GM18519 (cell line): ENCODE results near the gene KAZN.

Experiments used
- ATAC-seq: cut with Tn5 transposase; IDR thresholded peaks from one replicate; pipeline ENCODE4 v1.9.1; 2021; ENCODE audit warnings: mild to moderate bottlenecking, moderate library complexity; ENCODE audit not compliant: unreplicated experiment, low FRiP score

KAZN gene

GRCh38 chr1:14667651-14667984 lies 69.1 kb downstream of the KAZN start:
- no peak for ATAC-seq

GRCh38 chr1:14668538-14668937 lies 70.1 kb downstream of the KAZN start:
- no peak for ATAC-seq

GRCh38 chr1:14672005-14672404 lies 73.5 kb downstream of the KAZN start:
- no peak for ATAC-seq

- no peak for ATAC-seq
Observed at GRCh38 chr1:14674030-14674429, 75.5 kb downstream of the KAZN start.

GRCh38 chr1:14676400-14676799 lies 77.9 kb downstream of the KAZN start:
- no peak for ATAC-seq

- no peak for ATAC-seq
Observed at GRCh38 chr1:14677292-14677971, 78.9 kb downstream of the KAZN start.

GRCh38 chr1:14678011-14678638 lies 79.6 kb downstream of the KAZN start:
- ATAC-seq = no peak

GRCh38 chr1:14679027-14679688 lies 80.7 kb downstream of the KAZN start:
- no peak for ATAC-seq

GRCh38 chr1:14681182-14681581 lies 82.7 kb downstream of the KAZN start:
- ATAC-seq = no peak

GRCh38 chr1:14682941-14683621 lies 84.6 kb downstream of the KAZN start:
- ATAC-seq = no peak

GRCh38 chr1:14685078-14685477 lies 86.6 kb downstream of the KAZN start:
- no peak for ATAC-seq

- no peak for ATAC-seq
Observed at GRCh38 chr1:14686701-14687100, 88.2 kb downstream of the KAZN start.

GRCh38 chr1:14687147-14687546 lies 88.7 kb downstream of the KAZN start:
- no peak for ATAC-seq

- no peak for ATAC-seq
Observed at GRCh38 chr1:14689996-14690615, 91.6 kb downstream of the KAZN start.

- no peak for ATAC-seq
Observed at GRCh38 chr1:14693949-14694348, 95.5 kb downstream of the KAZN start.

GRCh38 chr1:14694589-14694988 lies 96.1 kb downstream of the KAZN start:
- ATAC-seq = no peak

GRCh38 chr1:14696761-14697160 lies 98.3 kb downstream of the KAZN start:
- no peak for ATAC-seq

GRCh38 chr1:14697353-14697752 lies 98.9 kb downstream of the KAZN start:
- no peak for ATAC-seq

GRCh38 chr1:14698314-14698713 lies 99.8 kb downstream of the KAZN start:
- no peak for ATAC-seq

- no peak for ATAC-seq
Observed at GRCh38 chr1:14699620-14700019, 101.1 kb downstream of the KAZN start.

- ATAC-seq = no peak
Observed at GRCh38 chr1:14704846-14705245, 106.4 kb downstream of the KAZN start.
